A673 (cell line): ENCODE measurements around the gene ATP2C1. TPM values are rescaled to one million over a fixed set of nuclear protein-coding genes. Genes with fewer than 3 reads are reported as not detected.

Source experiments
- BruUV-seq: library from RNA; stranded (reverse); fragments of 400-500 nt; replicated peaks from 2 replicates; lab custom pipeline; 2021; lab: Mats Ljungman, UMichigan
- CTCF ChIA-PET: fragments of 300-600 bp; sonication (Branson Sonifier 250); formaldehyde crosslinking; loops from one replicate; lab custom pipeline; 2022; ENCODE audit warnings: antibody characterized with exemption; lab: Charles Lee
- POLR2A ChIA-PET: fragments of 300-600 bp; sonication (Branson Sonifier 250); formaldehyde crosslinking; loops from one replicate; lab custom pipeline; 2022; ENCODE audit warnings: antibody characterized with exemption; ENCODE audit not compliant: low non-redundant PET; lab: Charles Lee
- DNase-seq: peaks from one replicate; pipeline ENCODE4 v3.0.0-alpha.2; 2015; ENCODE audit warnings: low spot score
- H3K27ac ChIP-seq: fragments of 200-600 bp; sonication (generic); 2 replicates; pipeline ENCODE4 v1.5.1; 2016; ENCODE audit warnings: mixed run types, low read depth, mild to moderate bottlenecking, mixed read lengths, antibody characterized with exemption, low read length; ENCODE audit not compliant: poor library complexity, severe bottlenecking
- H3K27me3 ChIP-seq: fragments of 200-600 bp; sonication (generic); replicated peaks from 2 replicates; pipeline ENCODE4 v1.6.1; 2017; ENCODE audit warnings: mixed run types, low read depth, mild to moderate bottlenecking, mixed read lengths, antibody characterized with exemption, low read length; ENCODE audit not compliant: insufficient read depth, poor library complexity
- H3K36me3 ChIP-seq: fragments of 200-600 bp; sonication (generic); 2 replicates; pipeline ENCODE4 v1.6.1; 2016; ENCODE audit warnings: mixed run types, mild to moderate bottlenecking, mixed read lengths, antibody characterized with exemption, low read length; ENCODE audit not compliant: insufficient read depth, poor library complexity, severe bottlenecking
- H3K4me1 ChIP-seq: fragments of 200-600 bp; sonication (generic); 2 replicates; pipeline ENCODE4 v1.6.1; 2017; ENCODE audit warnings: mixed run types, mild to moderate bottlenecking, mixed read lengths, antibody characterized with exemption, low read length; ENCODE audit not compliant: insufficient read depth, poor library complexity, severe bottlenecking
- H3K4me3 ChIP-seq: fragments of 200-600 bp; sonication (generic); 2 replicates; pipeline ENCODE4 v1.5.1; 2016; ENCODE audit warnings: low read depth, mixed run types, mild to moderate bottlenecking, mixed read lengths, low read length; ENCODE audit not compliant: poor library complexity, severe bottlenecking
- H3K9me3 ChIP-seq: fragments of 200-600 bp; sonication (generic); 2 replicates; pipeline ENCODE4 v1.6.1; 2016; ENCODE audit warnings: mixed run types, low read depth, mild to moderate bottlenecking, mixed read lengths, antibody characterized with exemption, low read length; ENCODE audit not compliant: poor library complexity, severe bottlenecking
- EZH2 ChIP-seq: fragments of 200-600 bp; sonication (generic); IDR thresholded peaks from 2 replicates; pipeline ENCODE4 v1.6.1; 2017; ENCODE audit warnings: borderline replicate concordance, low read depth, mild to moderate bottlenecking, mixed read lengths, antibody characterized with exemption, low read length; ENCODE audit not compliant: poor library complexity, severe bottlenecking
- intact Hi-C: fragments of 100-400 bp; cut with micrococcal nuclease; formaldehyde crosslinking; loops from one replicate; pipeline ENCODE4 v1.10.0; 2022; ENCODE audit not compliant: unreplicated experiment
- total RNA-seq: library from RNA; stranded (reverse); gene quantifications from 2 replicates; pipeline ENCODE4 v1.2.3, GENCODE V29; 2021
- TF ChIP-seq, protein P1 (sequence below): fragments of 300-800, 200-600 bp; sonication (generic); conservative IDR thresholded peaks from 2 replicates; pipeline ENCODE4 v1.5.1; 2017; ENCODE audit warnings: low read depth, mild to moderate bottlenecking, antibody characterized with exemption, low read length, moderate library complexity, mixed read lengths

Gene ATP2C1
- total RNA-seq, 1 experiment from 2014 or later: 75.9 TPM

DNA sequence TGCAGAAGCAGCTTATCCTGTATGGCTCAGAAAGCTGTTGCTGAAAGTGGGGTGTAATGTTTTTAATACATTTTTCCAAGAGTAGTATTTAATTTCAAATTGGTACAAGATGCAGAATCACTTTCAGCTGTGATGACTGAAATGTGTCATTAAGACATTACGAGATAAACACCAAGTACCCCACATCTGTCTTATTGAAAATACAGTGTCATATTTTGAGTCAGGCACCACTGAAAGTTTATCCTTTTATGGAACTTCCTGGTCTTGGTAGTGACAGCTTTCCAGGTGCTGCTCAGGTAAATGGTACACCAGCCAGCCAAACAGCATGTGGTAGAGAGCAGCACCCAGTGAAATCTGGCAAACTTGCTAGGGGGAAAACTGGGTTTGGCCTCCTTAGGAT lies 115.8 kb downstream of the ATP2C1 start:
- no TSS peak for BruUV-seq

GRCh38 chr3:131018970-131019369 lies 125.1 kb downstream of the ATP2C1 start:
- no peak for DNase-seq
- H3K9me3 ChIP-seq: no peaks in the 10 kb centered on the region
- intact Hi-C loops: loop anchor here (10.0 kb wide), 1 partner anchor 744 kb away; no protein-coding TSS in a partner anchor
- POLR2A ChIA-PET: interaction anchor here (0.7 kb wide), 1 partner anchor 44 kb away, joined by 3 read pairs; no protein-coding TSS in a partner anchor
- H3K27me3 ChIP-seq: no peaks in the 10 kb centered on the region
- H3K27ac ChIP-seq: no peak overlapping the region
- no peaks in the 10 kb centered on the region for H3K4me1 ChIP-seq
- H3K36me3 ChIP-seq: peaks cover 36% of the 10 kb centered on the region
- BruUV-seq: no TSS peak
- TF ChIP-seq, protein P1, sequence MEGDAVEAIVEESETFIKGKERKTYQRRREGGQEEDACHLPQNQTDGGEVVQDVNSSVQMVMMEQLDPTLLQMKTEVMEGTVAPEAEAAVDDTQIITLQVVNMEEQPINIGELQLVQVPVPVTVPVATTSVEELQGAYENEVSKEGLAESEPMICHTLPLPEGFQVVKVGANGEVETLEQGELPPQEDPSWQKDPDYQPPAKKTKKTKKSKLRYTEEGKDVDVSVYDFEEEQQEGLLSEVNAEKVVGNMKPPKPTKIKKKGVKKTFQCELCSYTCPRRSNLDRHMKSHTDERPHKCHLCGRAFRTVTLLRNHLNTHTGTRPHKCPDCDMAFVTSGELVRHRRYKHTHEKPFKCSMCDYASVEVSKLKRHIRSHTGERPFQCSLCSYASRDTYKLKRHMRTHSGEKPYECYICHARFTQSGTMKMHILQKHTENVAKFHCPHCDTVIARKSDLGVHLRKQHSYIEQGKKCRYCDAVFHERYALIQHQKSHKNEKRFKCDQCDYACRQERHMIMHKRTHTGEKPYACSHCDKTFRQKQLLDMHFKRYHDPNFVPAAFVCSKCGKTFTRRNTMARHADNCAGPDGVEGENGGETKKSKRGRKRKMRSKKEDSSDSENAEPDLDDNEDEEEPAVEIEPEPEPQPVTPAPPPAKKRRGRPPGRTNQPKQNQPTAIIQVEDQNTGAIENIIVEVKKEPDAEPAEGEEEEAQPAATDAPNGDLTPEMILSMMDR: no peak
- TF ChIP-seq EZH2: no peak
- CTCF ChIA-PET: no interaction called here
- H3K4me3 ChIP-seq: no peak overlapping the region

More for the DNA sequence above, 115.8 kb downstream of the ATP2C1 start:
- ChIA-PET POLR2A (no interaction called here), CTCF (interaction anchor here (0.7 kb wide), 1 partner anchor 142 kb away, joined by 8 read pairs; no protein-coding TSS in a partner anchor)
- H3K27me3 ChIP-seq: no peaks in the 10 kb centered on the region
- TF ChIP-seq, protein P1: no peak
- no peak for TF ChIP-seq EZH2
- no peaks in the 10 kb centered on the region for H3K9me3 ChIP-seq
- no peak for DNase-seq
- H3K36me3 ChIP-seq: peaks cover 25% of the 10 kb centered on the region
- intact Hi-C loops: loop anchor here (10.0 kb wide), 1 partner anchor 735 kb away; no protein-coding TSS in a partner anchor
- no peak overlapping the region for H3K4me3 ChIP-seq
- peaks cover 17% of the 10 kb centered on the region for H3K4me1 ChIP-seq
- H3K27ac ChIP-seq: peak overlapping the region; percentile 1

DNA sequence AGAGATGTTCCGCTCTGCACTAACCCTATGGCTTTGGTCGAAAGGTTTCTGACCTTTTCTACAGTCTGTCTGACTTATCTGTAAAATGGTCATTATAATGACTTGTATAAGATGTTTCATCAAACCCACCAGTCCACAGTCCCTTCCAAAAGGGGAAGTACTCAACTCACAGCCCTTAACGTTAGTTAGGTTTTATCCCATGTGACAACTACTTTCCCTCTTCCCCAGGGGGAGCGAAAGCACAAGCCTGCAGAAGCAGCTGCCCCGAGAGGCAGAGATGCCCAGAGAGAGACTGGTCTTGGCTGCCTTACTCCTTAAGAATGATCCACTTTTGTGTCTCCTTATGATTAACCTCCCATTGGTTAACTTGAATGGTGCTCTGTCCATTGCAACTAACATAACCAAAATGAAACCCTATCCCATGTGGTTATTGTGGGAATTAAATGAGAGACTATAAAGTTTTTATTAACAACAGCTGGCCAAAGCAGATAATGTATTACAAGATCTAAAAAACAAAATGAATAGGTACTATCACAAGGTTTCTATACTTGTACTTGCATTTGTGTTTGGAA lies 126.3 kb downstream of the ATP2C1 start:
- peaks cover 28% of the 10 kb centered on the region for H3K36me3 ChIP-seq
- no peaks in the 10 kb centered on the region for H3K4me1 ChIP-seq
- no peak overlapping the region for H3K4me3 ChIP-seq
- no peak for DNase-seq
- ChIA-PET POLR2A (no interaction called here), CTCF (no interaction called here)
- no peak overlapping the region for H3K27ac ChIP-seq
- no TSS peak for BruUV-seq
- H3K9me3 ChIP-seq: no peaks in the 10 kb centered on the region
- TF ChIP-seq, protein P1: no peak
- TF ChIP-seq EZH2: no peak
- intact Hi-C loops: no loop called here
- H3K27me3 ChIP-seq: no peaks in the 10 kb centered on the region
